IPS-18a (cell line): Measurements from ENCODE around the gene HPF1.

Experiments used
- H3K27ac ChIP-seq: one replicate; pipeline ENCODE4 v1.5.1; 2013; ENCODE audit warnings: low read length
- H3K27me3 ChIP-seq: one replicate; pipeline ENCODE4 v1.6.1; 2013; ENCODE audit warnings: mild to moderate bottlenecking, low read length; ENCODE audit not compliant: control insufficient read depth, insufficient read depth
- H3K36me3 ChIP-seq: one replicate; pipeline ENCODE4 v1.6.1; 2013; ENCODE audit warnings: low read depth, low read length; ENCODE audit not compliant: control insufficient read depth
- H3K4me1 ChIP-seq: one replicate; pipeline ENCODE4 v1.6.1; 2013; ENCODE audit warnings: low read depth, low read length; ENCODE audit not compliant: control insufficient read depth
- H3K4me3 ChIP-seq: one replicate; pipeline ENCODE4 v1.5.1; 2013; ENCODE audit warnings: low read length
- H3K9ac ChIP-seq: one replicate; pipeline ENCODE4 v1.6.1; 2013; ENCODE audit warnings: mild to moderate bottlenecking, low read length, moderate library complexity
- H3K9me3 ChIP-seq: one replicate; pipeline ENCODE4 v1.6.1; 2013; ENCODE audit warnings: low read depth, low read length; ENCODE audit not compliant: control insufficient read depth

Gene HPF1

GRCh38 chr4:169730564-169730963 lies 27.2 kb downstream of the HPF1 start:
- no peaks in the 10 kb centered on the region for H3K9me3 ChIP-seq
- H3K27ac ChIP-seq, result no peak overlapping the region
- H3K36me3 ChIP-seq, result peaks cover 6% of the 10 kb centered on the region
- H3K9ac ChIP-seq, result no peak overlapping the region
- H3K4me1 ChIP-seq, result no peaks in the 10 kb centered on the region
- H3K4me3 ChIP-seq, result no peak overlapping the region
- no peaks in the 10 kb centered on the region for H3K27me3 ChIP-seq

DNA sequence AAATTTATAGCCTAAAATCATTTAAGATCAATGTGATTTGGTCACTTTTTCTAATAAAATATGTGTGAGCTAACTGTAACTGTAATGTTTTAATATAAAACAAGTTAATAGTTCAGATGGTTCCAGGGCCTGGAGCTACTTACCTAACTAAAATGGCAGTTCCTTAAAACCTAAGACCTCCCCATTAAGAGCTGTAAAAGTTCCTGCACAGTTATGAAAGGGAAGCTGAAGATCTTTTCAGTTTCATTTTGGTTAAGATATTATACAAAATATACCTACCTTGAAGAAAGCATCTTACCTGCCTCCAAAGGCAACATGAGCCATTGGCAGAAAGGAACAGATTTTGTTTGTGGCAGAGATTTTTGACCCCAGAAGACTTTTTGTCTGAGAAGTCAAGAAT lies 30.1 kb downstream of the HPF1 start:
- no peaks in the 10 kb centered on the region for H3K4me1 ChIP-seq
- H3K36me3 ChIP-seq, result peaks cover 6% of the 10 kb centered on the region
- H3K9ac ChIP-seq, result no peak overlapping the region
- H3K9me3 ChIP-seq, result no peaks in the 10 kb centered on the region
- H3K27me3 ChIP-seq, result no peaks in the 10 kb centered on the region
- no peak overlapping the region for H3K4me3 ChIP-seq
- H3K27ac ChIP-seq, result no peak overlapping the region

DNA sequence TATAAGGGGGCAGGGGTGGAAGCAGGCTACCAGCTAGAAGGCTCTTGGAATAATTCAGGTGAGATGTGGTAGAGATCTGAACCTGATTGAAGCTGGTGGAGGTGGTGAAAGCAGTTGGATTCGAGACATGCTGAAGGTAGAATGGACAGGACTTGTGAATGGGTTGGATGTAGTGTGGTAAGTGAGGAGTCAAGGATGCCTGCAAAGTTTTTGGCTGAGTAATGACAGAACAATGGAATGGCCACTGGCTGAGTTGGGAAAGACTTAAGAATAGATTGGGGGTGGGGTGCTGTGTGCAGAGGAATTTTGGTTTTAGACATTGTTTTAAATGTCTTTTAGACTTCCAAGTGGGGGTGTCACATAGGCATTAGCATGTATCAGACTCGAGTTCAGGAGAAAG lies 33.5 kb downstream of the HPF1 start:
- Histone ChIP-seq H3K9me3 (no peaks in the 10 kb centered on the region), H3K36me3 (no peaks in the 10 kb centered on the region), H3K9ac (no peak overlapping the region), H3K27ac (no peak overlapping the region), H3K27me3 (no peaks in the 10 kb centered on the region), H3K4me1 (no peaks in the 10 kb centered on the region), H3K4me3 (no peak overlapping the region)

DNA sequence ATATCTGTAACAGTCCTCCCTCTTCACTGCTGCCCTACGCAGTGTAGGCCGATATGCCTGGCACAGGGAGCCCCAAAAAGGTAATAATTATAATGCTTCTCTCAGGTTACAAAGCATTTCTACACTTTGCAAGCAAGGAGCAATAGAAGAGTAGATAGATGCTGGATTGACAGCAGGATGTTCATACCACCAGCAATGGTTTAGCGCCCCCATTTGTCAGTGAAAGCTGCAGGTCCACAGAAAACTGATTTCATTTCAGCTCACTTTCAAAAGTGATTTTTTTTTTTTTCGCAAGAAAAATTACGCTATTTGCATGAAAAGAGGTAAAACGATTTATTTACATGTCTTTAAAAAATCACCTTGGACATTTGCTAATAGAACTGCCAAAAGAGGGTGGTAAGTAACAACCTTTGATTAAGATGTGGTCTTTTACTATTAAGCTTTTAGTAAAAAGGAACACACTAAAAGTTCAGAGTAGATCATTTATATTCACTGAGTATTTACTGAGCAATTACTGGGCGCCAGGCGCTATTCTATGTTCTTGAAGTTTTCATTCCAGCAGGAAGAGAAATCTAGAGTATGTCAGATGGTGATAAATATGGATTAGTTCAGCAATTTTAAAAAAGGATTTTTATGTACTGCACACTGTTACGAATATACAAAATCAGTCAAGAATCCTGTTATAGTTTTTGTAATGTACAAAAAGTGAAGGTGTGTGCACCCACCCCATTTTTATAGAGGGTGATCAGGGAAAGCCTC lies 34.4 kb downstream of the HPF1 start:
- H3K36me3 ChIP-seq, result no peaks in the 10 kb centered on the region
- no peak overlapping the region for H3K9ac ChIP-seq
- H3K9me3 ChIP-seq, result no peaks in the 10 kb centered on the region
- H3K27me3 ChIP-seq, result no peaks in the 10 kb centered on the region
- no peak overlapping the region for H3K4me3 ChIP-seq
- no peaks in the 10 kb centered on the region for H3K4me1 ChIP-seq
- no peak overlapping the region for H3K27ac ChIP-seq

GRCh38 chr4:169720529-169720928 lies 37.2 kb downstream of the HPF1 start:
- Histone ChIP-seq H3K4me3 (no peak overlapping the region), H3K36me3 (peaks cover 4% of the 10 kb centered on the region), H3K27me3 (no peaks in the 10 kb centered on the region), H3K9ac (no peak overlapping the region), H3K27ac (no peak overlapping the region), H3K4me1 (no peaks in the 10 kb centered on the region), H3K9me3 (no peaks in the 10 kb centered on the region)

DNA sequence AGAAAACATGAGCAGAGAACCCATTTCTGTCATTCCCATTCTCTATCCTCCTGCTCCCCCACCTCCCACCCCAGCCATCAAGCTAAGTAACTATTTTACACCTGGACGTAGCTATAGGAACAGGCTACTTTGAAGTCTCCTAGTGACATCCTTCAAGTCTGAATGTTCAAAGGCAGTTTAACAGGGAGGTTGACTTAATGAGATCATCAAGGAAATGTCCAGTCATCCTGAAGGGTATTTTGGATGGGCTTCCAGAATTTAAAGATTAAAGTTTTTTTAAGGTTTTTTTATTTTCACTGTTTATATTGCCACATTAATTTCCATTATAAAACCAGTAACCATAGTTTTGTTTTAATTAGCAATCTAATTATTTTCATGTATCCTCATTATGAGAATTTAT lies 41.1 kb downstream of the HPF1 start:
- Histone ChIP-seq H3K27me3 (no peaks in the 10 kb centered on the region), H3K4me1 (no peaks in the 10 kb centered on the region), H3K27ac (no peak overlapping the region), H3K36me3 (peaks cover 10% of the 10 kb centered on the region), H3K4me3 (no peak overlapping the region), H3K9ac (no peak overlapping the region), H3K9me3 (no peaks in the 10 kb centered on the region)

DNA sequence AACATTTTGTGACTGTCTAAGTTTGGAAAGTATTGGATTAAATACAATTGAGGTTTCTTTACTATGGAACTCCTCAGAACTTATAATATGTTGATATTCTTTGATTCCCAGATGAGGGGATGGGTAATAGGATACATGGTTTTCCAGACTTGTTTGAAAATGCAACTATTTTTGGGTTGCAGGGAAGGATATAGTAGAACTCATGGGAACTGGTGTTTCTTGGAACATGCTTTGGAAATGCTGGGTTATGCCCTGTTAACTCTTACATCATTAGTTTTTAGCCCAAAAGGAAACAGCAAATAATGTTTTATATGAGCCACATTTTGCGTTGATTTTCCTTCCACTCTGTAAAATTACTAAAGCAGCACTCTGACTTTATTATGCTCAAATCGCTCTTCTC lies 41.9 kb downstream of the HPF1 start:
- H3K27ac ChIP-seq, result no peak overlapping the region
- H3K27me3 ChIP-seq, result no peaks in the 10 kb centered on the region
- no peaks in the 10 kb centered on the region for H3K9me3 ChIP-seq
- H3K36me3 ChIP-seq, result peaks cover 10% of the 10 kb centered on the region
- H3K4me1 ChIP-seq, result no peaks in the 10 kb centered on the region
- H3K9ac ChIP-seq, result no peak overlapping the region
- no peak overlapping the region for H3K4me3 ChIP-seq

- H3K9me3 ChIP-seq, result no peaks in the 10 kb centered on the region
- no peak overlapping the region for H3K4me3 ChIP-seq
- no peak overlapping the region for H3K27ac ChIP-seq
- no peaks in the 10 kb centered on the region for H3K4me1 ChIP-seq
- no peak overlapping the region for H3K9ac ChIP-seq
- no peaks in the 10 kb centered on the region for H3K27me3 ChIP-seq
- peaks cover 8% of the 10 kb centered on the region for H3K36me3 ChIP-seq
Observed at GRCh38 chr4:169707958-169708643, 49.6 kb downstream of the HPF1 start.

GRCh38 chr4:169698331-169698730 lies 59.4 kb downstream of the HPF1 start:
- H3K4me3 ChIP-seq, result no peak overlapping the region
- no peaks in the 10 kb centered on the region for H3K4me1 ChIP-seq
- H3K27me3 ChIP-seq, result no peaks in the 10 kb centered on the region
- H3K9me3 ChIP-seq, result no peaks in the 10 kb centered on the region
- H3K36me3 ChIP-seq, result peaks cover 4% of the 10 kb centered on the region
- H3K9ac ChIP-seq, result no peak overlapping the region
- H3K27ac ChIP-seq, result no peak overlapping the region

DNA sequence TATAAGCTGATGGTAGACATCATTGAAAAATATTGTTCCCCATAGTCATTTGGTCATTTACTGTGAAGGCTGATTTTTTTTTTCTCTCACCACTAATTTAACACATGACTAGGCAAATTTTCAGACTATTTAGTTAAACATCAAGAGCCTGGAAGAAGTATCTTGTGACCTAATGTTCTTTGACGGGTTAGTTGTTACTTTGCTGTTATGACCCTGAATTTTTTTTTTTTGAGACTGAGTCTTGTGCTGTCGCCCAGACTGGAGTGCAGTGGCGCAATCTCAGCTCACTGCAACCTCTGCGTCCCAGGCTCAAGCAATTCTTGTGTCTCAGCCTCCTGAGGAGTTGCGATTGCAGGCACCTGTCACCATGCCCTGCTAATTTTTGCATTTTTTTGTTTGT lies 67.0 kb downstream of the HPF1 start:
- H3K9me3 ChIP-seq, result no peaks in the 10 kb centered on the region
- H3K36me3 ChIP-seq, result peaks cover 3% of the 10 kb centered on the region
- H3K4me3 ChIP-seq, result no peak overlapping the region
- no peaks in the 10 kb centered on the region for H3K27me3 ChIP-seq
- H3K4me1 ChIP-seq, result no peaks in the 10 kb centered on the region
- no peak overlapping the region for H3K27ac ChIP-seq
- no peak overlapping the region for H3K9ac ChIP-seq

DNA sequence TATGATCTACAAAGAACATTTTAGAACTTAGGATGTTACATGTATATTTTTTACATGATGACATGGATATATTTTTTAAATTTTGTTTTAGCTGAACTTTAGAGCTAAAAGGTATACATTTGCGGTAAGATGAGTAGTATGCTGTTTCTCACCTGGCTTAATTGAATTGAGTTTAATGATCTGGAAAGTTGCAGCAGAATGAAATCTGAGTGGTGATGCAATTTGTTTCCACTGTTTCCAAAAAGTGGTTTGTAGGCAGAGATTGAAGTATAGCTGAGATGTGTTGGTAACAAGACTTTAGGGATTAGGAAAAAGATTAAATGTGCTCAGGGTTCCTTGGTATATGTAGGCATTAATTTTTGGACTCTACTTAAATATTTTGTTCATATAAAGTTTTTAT lies 68.1 kb downstream of the HPF1 start:
- no peak overlapping the region for H3K9ac ChIP-seq
- no peaks in the 10 kb centered on the region for H3K27me3 ChIP-seq
- H3K36me3 ChIP-seq, result peaks cover 3% of the 10 kb centered on the region
- H3K27ac ChIP-seq, result no peak overlapping the region
- no peaks in the 10 kb centered on the region for H3K4me1 ChIP-seq
- no peaks in the 10 kb centered on the region for H3K9me3 ChIP-seq
- no peak overlapping the region for H3K4me3 ChIP-seq
